Stimulated activated CD4-positive, alpha-beta T cell treated with anti-CD3 and anti-CD28 coated beads, Interleukin-4, amount 100 ng/mL, for 1 hour (primary cell): ENCODE measurements around the gene GARIN5B.

Source experiments
- DNase-seq: peaks from one replicate; pipeline ENCODE4 v3.0.0-alpha.2; 2020

Gene GARIN5B

GRCh38 chr19:55319785-55320184 is 43.3 kb downstream of the GARIN5B start:
- DNase-seq: no peak

DNA sequence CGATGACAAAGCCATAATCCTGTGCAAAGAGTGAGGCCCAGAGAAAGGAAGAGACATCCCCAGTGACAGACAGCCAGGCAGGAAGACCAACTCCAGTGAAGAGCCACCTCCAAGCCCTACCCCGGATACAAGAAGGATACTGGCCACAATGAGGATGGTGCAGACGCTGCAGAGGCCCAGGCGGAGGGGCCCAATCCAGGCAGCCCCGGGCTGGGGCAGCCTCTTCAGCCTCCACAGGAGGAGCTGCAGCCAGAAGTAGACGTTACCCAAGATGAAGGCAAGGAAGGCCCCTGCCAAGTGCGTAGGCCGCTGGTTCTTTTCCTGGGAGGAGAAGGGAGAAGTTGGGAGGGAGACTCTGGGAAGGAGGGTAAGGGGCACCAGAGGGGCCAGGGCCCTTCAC is 46.4 kb downstream of the GARIN5B start:
- DNase-seq: no peak

- DNase-seq: no peak
Measured at GRCh38 chr19:55315956-55316525, 47.0 kb downstream of the GARIN5B start.

DNA sequence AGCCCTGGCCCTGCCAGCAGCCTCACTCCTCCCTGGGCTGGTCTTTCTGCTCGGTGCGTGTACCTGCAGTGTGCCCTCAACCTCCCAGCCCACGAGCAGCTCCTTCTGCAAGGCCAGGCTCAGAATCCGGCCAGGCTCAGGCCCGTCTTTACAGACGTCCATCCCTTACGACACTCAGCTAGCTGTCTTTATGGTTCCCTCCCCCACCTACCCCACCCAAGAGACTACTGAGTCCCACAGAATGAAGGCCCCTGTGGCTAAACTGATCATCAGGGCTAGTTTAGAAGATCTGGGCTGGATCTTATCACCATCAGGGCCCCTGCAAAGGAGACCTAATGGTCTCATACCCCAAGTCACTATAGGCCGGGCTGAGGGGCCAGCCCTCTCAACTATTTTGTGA is 48.7 kb downstream of the GARIN5B start:
- DNase-seq: no peak

GRCh38 chr19:55312621-55313512 is 50.2 kb downstream of the GARIN5B start:
- DNase-seq: no peak

DNA sequence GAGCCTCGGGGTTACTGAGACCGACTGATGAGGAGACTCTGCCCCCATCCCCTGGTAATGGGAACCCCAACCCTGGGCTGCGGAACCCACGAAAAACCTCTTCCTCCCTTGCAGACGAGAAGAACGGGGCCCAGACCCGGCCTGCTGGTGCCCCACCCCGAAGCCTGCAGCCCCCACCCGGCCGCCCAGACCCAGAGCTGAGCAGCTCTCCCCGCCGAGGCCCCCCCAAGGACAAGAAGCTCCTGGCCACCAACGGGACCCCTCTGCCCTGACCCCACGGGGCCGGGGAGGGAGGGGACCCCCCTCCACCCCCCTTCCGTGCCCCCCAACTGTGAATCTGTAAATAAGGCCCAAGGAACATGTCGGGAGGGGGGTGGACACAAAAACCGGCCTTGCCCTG is 51.3 kb downstream of the GARIN5B start:
- DNase-seq: no peak

GRCh38 chr19:55311397-55311796 is 51.7 kb downstream of the GARIN5B start:
- no peak for DNase-seq

- no peak for DNase-seq
Measured at GRCh38 chr19:55310498-55310897, 52.6 kb downstream of the GARIN5B start.

GRCh38 chr19:55309448-55309847 is 53.6 kb downstream of the GARIN5B start:
- no peak for DNase-seq

- no peak for DNase-seq
Measured at GRCh38 chr19:55308281-55308680, 54.8 kb downstream of the GARIN5B start.

DNA sequence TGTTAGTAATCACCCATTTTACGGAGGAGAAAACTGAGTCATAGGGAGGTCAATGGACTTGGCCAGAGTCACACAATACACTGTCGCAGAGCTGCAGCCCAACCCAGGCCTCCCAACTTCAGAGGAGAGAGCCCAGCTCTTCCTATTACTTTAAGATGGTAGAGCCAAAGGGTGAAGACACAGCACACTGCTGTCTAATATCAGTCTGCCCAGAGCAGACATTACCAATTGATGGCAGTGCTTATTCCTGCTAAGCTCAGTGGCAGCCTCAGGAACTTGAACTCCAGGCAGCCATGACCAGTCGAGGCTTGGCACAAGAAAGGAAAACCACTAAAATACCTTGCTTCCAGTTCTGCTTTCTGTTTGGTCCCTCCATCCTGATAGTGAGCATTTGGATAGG is 56.3 kb downstream of the GARIN5B start:
- no peak for DNase-seq

GRCh38 chr19:55305983-55306562 is 57.0 kb downstream of the GARIN5B start:
- DNase-seq: no peak

DNA sequence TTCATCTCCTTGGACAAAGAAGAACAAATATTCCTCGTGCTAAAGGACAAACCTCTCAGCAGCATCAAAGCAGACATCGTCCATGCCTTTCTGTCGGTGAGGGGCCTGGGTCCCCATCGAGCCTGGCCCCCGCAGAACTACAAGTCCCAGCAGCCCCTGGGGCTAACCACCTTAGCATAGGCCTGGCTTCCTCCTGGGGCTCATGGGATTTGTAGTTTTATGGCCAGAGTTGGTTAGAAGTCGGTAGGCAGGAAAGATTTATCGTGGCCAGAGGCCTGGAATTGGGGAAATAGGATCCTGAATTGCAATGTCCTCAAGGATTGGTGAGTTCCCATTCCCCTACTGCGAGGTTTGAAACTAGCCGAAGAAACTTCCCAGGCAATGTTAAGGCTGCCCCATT is 57.6 kb downstream of the GARIN5B start:
- DNase-seq: peak; percentile 55

DNA sequence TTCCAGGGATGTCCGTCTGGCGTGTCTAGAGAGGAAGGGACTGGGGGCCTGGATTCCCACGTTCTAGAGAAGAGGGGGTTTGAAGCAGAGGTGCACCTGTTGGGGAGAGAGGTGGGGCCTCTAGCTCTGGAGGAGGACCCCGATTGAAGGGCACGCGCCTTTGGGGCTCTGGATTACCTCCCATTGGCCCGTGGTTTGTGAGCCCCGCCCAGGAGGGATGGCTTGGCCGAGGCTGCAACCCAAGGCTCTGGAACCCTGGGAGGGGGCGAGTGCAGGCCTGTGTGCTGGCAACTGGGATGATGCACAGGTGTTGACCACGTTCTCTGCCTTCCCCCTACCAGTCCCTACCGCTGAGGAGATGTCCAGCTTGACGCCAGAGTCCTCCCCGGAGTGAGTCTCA is 58.1 kb downstream of the GARIN5B start:
- DNase-seq: no peak
